Mucosa of rectum (tissue), 2 donors: ENCODE results near the gene F2.
A peak's percentile ranks its signal among the peaks of the same experiment; 100 is the strongest.

Source experiments
- H3K27ac ChIP-seq, 2 donors: one replicate each; pipeline ENCODE4 v1.7.0; 2013; ENCODE audit warnings: inconsistent platforms in 2 of 2, low read depth in 2 of 2, low read length in 2 of 2
- H3K27me3 ChIP-seq, 2 donors: one replicate each; pipeline ENCODE4 v1.7.0; 2013; ENCODE audit warnings: low read length in 2 of 2; ENCODE audit not compliant: control insufficient read depth in 2 of 2, insufficient read depth in 2 of 2
- H3K36me3 ChIP-seq, 2 donors: one replicate each; pipeline ENCODE4 v1.7.0; 2013; ENCODE audit warnings: low read length in 2 of 2; ENCODE audit not compliant: control insufficient read depth in 2 of 2, insufficient read depth in 2 of 2
- H3K4me1 ChIP-seq, 2 donors: one replicate each; pipeline ENCODE4 v1.7.0; 2013; ENCODE audit warnings: low read length in 2 of 2, mild to moderate bottlenecking in 1 of 2; ENCODE audit not compliant: control insufficient read depth in 2 of 2, insufficient read depth in 2 of 2
- H3K4me3 ChIP-seq, 2 donors: one replicate each; pipeline ENCODE4 v1.7.0; 2013; ENCODE audit warnings: low read length in 2 of 2
- H3K9ac ChIP-seq, 2 donors: one replicate each; pipeline ENCODE4 v1.7.0; 2013; ENCODE audit warnings: low read length in 2 of 2, low read depth in 1 of 2, mild to moderate bottlenecking in 1 of 2
- H3K9me3 ChIP-seq, 2 donors: one replicate each; pipeline ENCODE4 v1.7.0; 2013; ENCODE audit warnings: low read length in 2 of 2; ENCODE audit not compliant: control insufficient read depth in 2 of 2
- donor health status: healthy.
- donor health status: Normal muscosa, but diverticular disease.

The F2 gene

DNA sequence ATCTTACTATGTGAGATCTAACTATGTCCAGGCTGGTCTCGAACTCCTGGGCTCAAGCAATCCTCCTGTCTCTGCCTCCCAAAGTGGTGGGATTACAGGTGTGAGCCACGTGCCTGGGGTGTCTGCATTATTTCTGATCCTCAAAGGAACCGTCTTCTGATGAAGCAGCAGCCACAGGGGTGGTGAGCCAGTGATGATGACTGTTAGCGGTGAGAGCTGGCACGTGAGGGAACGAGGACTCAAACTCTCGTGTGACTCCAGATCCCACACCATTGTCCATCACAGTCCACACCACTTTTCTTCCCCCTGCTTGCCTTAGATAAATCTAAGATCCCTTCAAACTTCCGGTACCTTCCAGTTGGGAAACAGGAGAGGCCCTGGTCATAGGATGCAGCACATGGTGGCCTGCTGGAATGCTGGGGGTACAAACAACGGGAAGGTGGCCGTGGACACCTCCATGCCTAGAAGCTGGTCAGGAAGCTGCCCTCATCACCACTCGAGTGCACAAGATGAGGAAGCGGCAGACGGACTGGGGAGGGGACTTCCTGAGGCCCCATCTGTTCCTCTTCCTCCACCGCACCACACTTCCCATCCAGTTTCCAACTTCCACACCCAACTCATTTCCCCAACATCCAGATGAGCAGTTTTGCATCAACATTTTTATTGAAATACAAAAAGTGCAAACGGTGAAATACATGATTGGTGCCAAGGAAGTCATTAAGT is 42.4 kb upstream of the F2 start:
- Histone ChIP-seq H3K9me3 (no peaks in the 10 kb centered on the region), H3K27me3 (no peaks in the 10 kb centered on the region), H3K27ac (peak overlapping the region in 1 of 2 donors; percentile 78), H3K9ac (no peak overlapping the region), H3K4me1 (peaks cover 25 to 28% of the 10 kb centered on the region in 2 donors), H3K36me3 (peaks cover 58 to 63% of the 10 kb centered on the region in 2 donors), H3K4me3 (no peak overlapping the region)

- no peak overlapping the region for H3K4me3 ChIP-seq
- no peaks in the 10 kb centered on the region for H3K27me3 ChIP-seq
- no peaks in the 10 kb centered on the region for H3K9me3 ChIP-seq
- peaks cover 22 to 25% of the 10 kb centered on the region in 2 donors for H3K4me1 ChIP-seq
- H3K27ac ChIP-seq, result no peak overlapping the region
- peaks cover 58 to 64% of the 10 kb centered on the region in 2 donors for H3K36me3 ChIP-seq
- H3K9ac ChIP-seq, result no peak overlapping the region
These were observed 41.8 kb upstream of the F2 start for GRCh38 chr11:46677169-46677568.

DNA sequence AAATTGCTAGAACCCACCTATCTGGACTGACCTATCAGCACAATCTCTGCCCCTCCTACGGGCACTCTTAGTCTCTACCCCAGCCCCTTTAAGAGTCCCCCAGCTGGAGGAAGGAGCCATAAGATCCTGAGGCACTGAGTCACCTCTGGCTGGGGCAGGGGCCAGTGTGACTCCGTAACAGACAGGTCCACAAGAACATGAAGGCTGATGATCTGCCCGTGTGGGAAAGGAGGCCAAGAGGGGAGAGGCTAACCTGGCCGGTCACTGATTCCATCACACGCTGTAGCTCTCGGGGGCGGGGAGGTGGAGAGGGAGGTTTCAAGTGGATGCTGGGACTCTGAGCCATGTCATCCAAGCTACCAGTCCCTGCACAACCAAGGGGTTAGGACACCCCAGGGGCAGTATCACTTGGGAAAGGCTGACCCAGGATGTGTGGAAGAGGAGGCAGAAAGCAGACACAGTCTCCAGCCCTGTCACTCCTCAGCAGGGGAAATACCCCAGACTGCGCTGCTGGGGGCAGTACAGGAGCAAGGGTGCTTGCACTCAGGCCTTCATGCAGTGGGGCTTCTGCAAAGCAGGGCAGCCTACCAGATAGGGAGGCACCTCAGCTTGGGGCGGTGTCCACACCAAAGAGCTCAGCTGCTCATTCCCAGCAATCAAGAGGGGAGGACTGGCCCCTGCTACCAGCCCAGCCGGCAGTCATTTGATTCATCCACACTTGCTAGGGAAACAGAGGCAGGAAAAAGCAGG is 40.8 kb upstream of the F2 start:
- peaks cover 22 to 23% of the 10 kb centered on the region in 2 donors for H3K4me1 ChIP-seq
- H3K9ac ChIP-seq, result no peak overlapping the region
- H3K27me3 ChIP-seq, result no peaks in the 10 kb centered on the region
- no peak overlapping the region for H3K27ac ChIP-seq
- H3K9me3 ChIP-seq, result no peaks in the 10 kb centered on the region
- H3K36me3 ChIP-seq, result peaks cover 56 to 57% of the 10 kb centered on the region in 2 donors
- no peak overlapping the region for H3K4me3 ChIP-seq

DNA sequence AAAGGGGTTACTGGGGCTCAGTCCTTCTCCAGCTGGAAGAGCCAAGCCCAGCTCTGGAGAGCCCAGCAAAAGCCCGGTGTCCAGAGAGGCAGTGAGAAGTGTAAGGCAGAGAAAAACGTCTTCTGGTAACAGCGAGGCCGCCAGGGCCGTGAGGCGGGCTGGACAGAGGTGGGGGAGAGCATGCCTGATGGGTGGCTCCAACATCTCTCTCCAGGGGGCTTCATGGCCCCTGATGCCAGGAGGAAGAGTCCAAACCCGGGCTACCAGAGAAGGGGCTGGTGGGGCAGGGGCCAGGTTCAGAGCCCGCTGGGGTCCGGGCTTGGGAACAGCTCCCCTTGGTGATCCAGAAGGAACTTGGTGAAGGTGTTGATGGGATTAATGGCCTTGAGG is 40.3 kb upstream of the F2 start:
- Histone ChIP-seq H3K36me3 (peaks cover 54 to 58% of the 10 kb centered on the region in 2 donors), H3K27ac (no peak overlapping the region)

DNA sequence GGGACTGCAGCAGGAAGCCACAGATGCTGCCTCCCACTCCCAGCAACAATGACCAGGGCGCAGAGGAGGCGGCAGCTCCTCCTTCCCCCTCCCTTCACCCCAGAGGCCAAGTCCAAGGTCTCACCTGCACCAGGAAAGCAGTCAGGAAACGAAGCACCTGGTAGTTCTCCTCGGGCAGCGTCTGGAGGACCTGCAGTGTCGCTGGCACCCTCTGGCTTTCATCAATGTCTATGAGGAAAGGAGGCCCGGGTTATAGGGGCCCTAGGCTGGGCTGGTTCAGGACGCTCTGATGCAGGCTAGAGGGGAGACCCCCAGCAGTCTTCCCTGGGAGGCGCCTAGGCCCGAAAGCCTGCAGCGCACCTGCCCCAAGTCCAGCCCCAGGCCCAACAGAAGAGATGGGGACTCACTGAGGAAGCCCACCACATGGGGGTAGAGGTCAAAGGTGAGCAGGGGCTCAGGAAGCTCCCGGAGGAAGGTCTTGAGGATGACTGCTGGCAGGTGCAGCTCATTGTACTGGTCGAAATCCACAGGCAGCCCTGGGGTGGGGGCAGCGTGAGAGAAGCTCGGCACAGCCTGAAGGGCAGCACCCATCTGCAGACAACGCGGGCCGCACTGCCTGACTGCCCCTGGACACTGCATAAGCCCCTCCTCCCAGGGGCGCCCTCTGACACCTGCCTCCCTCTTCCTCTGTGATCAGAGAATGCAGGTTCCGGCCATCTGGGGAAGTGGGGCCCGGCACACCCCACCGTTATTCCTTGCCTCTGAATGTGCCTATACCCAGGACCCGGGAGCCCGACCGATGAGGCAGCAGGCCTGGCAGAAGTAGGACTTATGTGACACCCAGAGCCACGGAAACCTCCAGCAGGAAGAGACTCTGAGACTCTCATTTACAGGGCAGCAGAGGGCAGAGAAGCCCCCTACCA is 39.5 kb upstream of the F2 start:
- Histone ChIP-seq H3K9me3 (no peaks in the 10 kb centered on the region), H3K4me1 (peaks cover 16 to 18% of the 10 kb centered on the region in 2 donors), H3K4me3 (no peak overlapping the region), H3K36me3 (peaks cover 60% of the 10 kb centered on the region in 2 donors), H3K9ac (no peak overlapping the region), H3K27ac (no peak overlapping the region), H3K27me3 (no peaks in the 10 kb centered on the region)

More for the DNA sequence above, 40.3 kb upstream of the F2 start:
- no peaks in the 10 kb centered on the region for H3K27me3 ChIP-seq
- H3K4me3 ChIP-seq, result no peak overlapping the region
- no peak overlapping the region for H3K9ac ChIP-seq
- H3K9me3 ChIP-seq, result no peaks in the 10 kb centered on the region
- H3K4me1 ChIP-seq, result peaks cover 22 to 23% of the 10 kb centered on the region in 2 donors

DNA sequence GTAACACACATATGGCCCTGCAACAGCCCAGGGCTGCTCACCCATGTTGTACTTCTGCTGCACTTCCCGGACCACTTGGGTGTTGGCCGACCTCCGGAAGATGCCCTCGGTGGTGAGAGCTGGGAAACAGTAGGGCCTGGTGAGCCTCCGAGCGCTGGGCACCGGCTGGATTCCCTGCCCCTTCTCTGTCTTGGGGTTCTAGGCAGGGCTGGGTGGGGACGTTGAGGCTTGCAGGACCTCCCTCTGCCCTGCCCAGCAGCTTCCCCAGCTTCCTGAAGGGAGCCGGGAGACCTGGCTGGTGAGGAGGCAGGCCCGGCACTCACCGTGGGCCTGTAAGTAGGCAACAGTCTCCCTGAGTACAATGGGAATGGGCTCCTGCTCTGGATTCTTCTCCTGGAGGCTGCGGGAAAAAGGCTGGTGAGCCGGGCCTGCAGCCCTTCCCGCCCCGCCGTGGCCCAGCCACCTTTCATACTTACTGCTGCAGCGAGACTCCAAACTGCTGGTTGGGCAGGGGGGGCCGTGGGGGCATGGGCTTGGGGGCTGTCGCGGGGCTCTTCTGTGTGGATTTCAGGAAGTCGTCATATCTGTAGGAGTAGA is 38.8 kb upstream of the F2 start:
- peaks cover 9 to 10% of the 10 kb centered on the region in 2 donors for H3K4me1 ChIP-seq
- no peaks in the 10 kb centered on the region for H3K27me3 ChIP-seq
- H3K27ac ChIP-seq, result no peak overlapping the region
- H3K9ac ChIP-seq, result no peak overlapping the region
- H3K4me3 ChIP-seq, result no peak overlapping the region
- H3K9me3 ChIP-seq, result no peaks in the 10 kb centered on the region
- peaks cover 60 to 61% of the 10 kb centered on the region in 2 donors for H3K36me3 ChIP-seq

- H3K4me3 ChIP-seq, result no peak overlapping the region
- H3K36me3 ChIP-seq, result peaks cover 60 to 61% of the 10 kb centered on the region in 2 donors
- no peak overlapping the region for H3K9ac ChIP-seq
- H3K4me1 ChIP-seq, result peaks cover 3 to 5% of the 10 kb centered on the region in 2 donors
- no peak overlapping the region for H3K27ac ChIP-seq
- no peaks in the 10 kb centered on the region for H3K9me3 ChIP-seq
- no peaks in the 10 kb centered on the region for H3K27me3 ChIP-seq
These were observed 38.2 kb upstream of the F2 start for GRCh38 chr11:46680815-46681214.

GRCh38 chr11:46681814-46682213 is 37.2 kb upstream of the F2 start:
- Histone ChIP-seq H3K9me3 (no peaks in the 10 kb centered on the region), H3K27ac (no peak overlapping the region), H3K4me1 (no peaks in the 10 kb centered on the region), H3K9ac (no peak overlapping the region), H3K36me3 (peaks cover 59 to 63% of the 10 kb centered on the region in 2 donors), H3K27me3 (no peaks in the 10 kb centered on the region), H3K4me3 (no peak overlapping the region)

- Histone ChIP-seq H3K9ac (no peak overlapping the region), H3K27ac (no peak overlapping the region), H3K4me1 (no peaks in the 10 kb centered on the region), H3K9me3 (no peaks in the 10 kb centered on the region), H3K36me3 (peaks cover 63 to 69% of the 10 kb centered on the region in 2 donors), H3K27me3 (no peaks in the 10 kb centered on the region), H3K4me3 (no peak overlapping the region)
These were observed 36.0 kb upstream of the F2 start for GRCh38 chr11:46682773-46683752.
